ENCODE data around the gene ATP13A3.
A peak's percentile ranks its signal among the peaks of the same experiment; 100 is the strongest.

ATP13A3 gene

GRCh38 chr3:194475138-194475932 is 11.5 kb downstream of the ATP13A3 start:
- no peak for DNase-seq (ENCODE audit: low spot score)

GRCh38 chr3:194474675-194475074 is 12.1 kb downstream of the ATP13A3 start:
- no peak for DNase-seq (ENCODE audit: low spot score)

- peak; percentile 74 for DNase-seq (ENCODE audit: low spot score)
Observed at GRCh38 chr3:194472290-194472920, 14.4 kb downstream of the ATP13A3 start.

DNA sequence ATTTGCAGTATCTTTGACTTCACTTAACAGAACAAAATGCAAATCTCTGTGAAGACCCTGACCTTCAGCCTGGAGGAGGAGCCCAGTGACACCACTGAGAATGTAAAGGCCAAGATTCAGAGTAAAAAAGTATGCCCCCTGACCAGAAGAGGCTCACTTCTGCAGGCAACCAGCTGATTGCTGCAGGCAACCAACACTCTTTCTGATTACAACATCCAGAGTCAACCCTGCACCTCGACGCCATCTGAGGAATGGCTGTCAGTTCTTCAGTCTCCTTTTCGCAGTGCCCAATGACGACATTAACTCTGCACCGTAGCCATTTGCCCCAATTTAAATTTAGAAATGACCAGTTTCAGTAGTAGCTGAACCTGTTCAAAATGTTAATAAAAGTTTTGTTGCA is 14.9 kb downstream of the ATP13A3 start:
- no peak for DNase-seq (ENCODE audit: low spot score)

GRCh38 chr3:194470615-194471014 is 16.2 kb downstream of the ATP13A3 start:
- no peak for DNase-seq (ENCODE audit: low spot score)

- no peak for DNase-seq (ENCODE audit: low spot score)
Observed at GRCh38 chr3:194469977-194470376, 16.8 kb downstream of the ATP13A3 start.

DNA sequence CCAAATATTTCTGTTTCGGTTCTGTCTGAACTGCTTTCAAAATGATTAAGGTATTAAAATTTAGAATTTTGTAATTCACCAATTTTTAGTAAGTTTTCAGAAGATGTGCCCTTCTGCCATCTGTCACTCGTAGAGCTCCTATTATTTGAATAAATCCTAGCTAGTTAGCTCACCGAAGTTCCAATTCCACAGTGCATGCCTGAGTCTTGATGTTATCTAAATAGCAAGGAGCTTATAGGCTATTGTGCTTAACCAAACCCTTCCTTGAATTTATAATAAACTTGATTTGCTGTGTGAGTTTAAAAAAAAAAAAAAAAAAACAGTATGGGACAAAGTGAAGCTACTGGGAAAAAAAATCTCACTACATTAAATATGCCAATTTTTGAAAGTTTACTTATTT is 18.7 kb downstream of the ATP13A3 start:
- no peak for DNase-seq (ENCODE audit: low spot score)

DNA sequence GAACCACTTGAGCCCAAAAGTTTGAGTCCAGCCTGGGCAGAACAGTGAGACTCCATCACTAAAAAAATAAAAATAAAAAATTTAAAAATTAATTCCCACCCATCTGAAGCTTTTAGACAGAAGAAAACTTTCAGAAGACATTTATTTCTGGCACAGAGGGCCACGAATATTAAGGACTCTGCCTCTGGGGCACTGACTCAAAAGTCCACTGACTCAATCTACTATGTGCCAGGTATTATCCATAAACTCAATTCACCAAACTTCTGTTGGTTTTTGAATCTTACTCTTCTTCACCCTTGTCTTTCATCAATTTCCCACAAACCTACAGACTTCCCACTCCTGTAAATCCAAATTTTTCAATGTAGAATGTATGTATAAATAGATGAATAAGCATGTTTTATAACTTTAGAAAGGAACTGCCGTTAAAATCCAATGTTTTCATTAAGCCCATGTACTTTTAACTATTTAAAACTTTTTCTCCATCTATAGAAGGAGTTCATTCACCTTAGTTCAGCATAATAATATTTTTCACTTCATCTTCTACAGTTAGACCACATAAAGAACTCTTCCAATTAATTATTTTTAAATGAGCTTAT is 19.9 kb downstream of the ATP13A3 start:
- no peak for DNase-seq (ENCODE audit: low spot score)

GRCh38 chr3:194465920-194466570 is 20.8 kb downstream of the ATP13A3 start:
- DNase-seq (ENCODE audit: low spot score): no peak

DNA sequence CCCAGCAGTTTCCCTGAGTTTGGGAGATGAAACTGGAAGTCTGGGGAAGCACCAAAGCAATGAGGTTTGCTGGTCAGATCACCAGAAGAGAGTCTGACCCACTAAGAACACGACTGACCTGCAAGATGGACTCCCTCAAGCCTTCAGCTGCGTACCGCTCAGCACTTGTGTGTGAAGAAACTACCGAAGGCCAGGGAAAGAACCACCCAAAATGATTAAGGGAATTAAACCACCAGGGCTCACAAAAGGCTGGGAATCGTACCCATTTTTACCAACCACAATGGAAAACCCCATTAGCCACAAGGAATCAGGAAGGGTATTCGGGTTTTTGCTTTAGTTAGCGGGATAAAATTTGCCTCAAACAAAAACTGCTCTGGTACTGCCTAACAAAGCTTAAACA is 21.6 kb downstream of the ATP13A3 start:
- DNase-seq (ENCODE audit: low spot score): no peak

DNA sequence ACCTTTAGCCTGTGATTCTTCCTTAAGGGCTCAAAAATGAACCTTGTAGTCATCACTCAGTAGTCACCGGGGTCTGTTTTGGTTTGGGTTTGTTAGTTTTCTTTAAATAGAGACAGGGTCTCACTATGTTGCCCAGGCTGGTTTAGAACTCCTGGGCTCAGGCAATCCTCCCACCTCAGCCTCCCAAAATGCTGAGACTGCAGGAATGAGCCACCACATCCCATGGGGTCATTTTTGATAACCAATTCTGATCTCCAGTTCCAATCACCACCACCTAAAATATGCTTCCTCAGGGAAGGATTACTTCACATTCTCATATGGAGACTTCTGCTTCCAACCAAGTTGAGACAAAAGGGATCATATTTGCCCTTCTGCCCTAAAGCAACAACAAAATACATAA is 22.1 kb downstream of the ATP13A3 start:
- DNase-seq (ENCODE audit: low spot score): no peak

- no peak for DNase-seq (ENCODE audit: low spot score)
Observed at GRCh38 chr3:194462936-194463335, 23.9 kb downstream of the ATP13A3 start.

- DNase-seq (ENCODE audit: low spot score): no peak
Observed at GRCh38 chr3:194460566-194460965, 26.2 kb downstream of the ATP13A3 start.

DNA sequence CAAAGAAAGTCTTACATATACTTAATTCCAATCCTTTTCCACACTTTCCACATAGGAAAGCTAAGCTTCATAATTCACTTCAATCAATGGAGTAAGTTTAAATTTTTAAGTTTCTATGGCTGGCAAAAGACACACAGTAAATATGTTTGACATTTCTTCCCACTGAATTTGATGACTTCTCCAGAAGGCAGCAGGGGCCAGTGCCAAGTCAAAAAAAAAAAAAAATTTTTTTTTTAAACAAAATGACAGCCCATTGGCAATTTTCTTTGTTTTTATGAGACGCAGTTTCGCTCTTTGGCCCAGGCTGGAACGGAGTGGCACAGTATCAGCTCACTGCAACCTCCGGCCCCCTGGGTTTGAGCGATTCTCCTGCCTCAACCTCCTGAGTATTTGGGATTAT is 28.7 kb downstream of the ATP13A3 start:
- DNase-seq (ENCODE audit: low spot score): no peak

- no peak for DNase-seq (ENCODE audit: low spot score)
Observed at GRCh38 chr3:194455481-194455880, 31.3 kb downstream of the ATP13A3 start.

DNA sequence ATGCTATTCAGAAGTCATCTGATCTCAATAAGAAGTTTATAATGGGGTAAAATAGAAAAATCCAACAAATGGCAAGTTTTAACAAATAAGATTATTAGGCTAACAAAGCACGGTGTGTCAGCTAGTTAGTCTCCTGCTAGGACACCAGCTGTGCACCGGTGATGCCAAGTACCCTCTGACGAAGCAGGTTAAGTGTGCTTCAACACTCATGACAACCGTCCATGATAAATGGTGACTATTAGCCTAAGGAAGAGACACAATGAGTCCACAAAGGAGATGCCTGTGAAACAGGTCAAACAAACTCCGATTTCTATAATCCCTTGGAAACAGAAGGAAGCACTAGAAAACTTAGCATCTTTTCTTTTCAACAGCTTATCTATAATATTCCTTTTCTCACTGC is 36.5 kb downstream of the ATP13A3 start:
- DNase-seq (ENCODE audit: low spot score): no peak

- DNase-seq (ENCODE audit: low spot score): no peak
Observed at GRCh38 chr3:194449913-194450312, 36.9 kb downstream of the ATP13A3 start.

DNA sequence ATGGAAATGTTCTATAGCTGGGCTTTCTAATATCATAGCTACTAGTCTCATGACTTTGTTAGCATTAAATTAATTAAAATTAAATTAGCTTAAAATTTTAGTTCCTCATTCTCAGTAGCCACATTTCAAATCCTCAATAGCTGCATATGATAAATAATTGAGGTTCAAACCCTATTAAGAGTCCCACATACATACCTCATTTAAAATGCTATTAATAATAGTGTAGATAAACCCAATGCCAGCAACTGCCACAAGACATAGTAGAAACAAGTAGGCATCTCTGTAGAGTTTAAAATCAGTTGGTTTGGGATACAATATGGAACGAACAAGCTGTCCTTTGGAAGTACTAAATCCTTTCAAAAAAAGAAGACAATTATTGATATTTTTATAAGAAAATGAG is 39.1 kb downstream of the ATP13A3 start:
- DNase-seq (ENCODE audit: low spot score): no peak

DNA sequence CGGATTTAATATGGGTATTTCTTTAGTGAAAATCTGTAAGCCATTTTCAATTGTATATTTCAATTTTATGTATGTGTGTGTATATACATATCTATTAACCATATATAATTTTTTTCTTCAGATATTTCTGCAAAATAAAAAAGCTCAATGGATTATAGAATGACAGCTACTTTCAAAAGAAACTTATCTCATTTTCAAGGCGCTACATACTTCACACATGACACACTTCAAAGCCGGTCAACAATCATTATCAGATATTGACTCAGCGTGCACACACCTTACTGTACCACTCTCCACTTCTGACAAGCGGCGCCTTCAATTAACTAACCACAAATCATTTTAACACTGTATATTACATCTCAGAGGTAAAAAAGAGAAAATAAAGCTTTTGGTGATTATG is 39.6 kb downstream of the ATP13A3 start:
- peak; percentile 21 for DNase-seq (ENCODE audit: low spot score)

GRCh38 chr3:194446754-194447153 is 40.0 kb downstream of the ATP13A3 start:
- DNase-seq (ENCODE audit: low spot score): no peak

GRCh38 chr3:194446172-194446571 is 40.6 kb downstream of the ATP13A3 start:
- DNase-seq (ENCODE audit: low spot score): no peak

DNA sequence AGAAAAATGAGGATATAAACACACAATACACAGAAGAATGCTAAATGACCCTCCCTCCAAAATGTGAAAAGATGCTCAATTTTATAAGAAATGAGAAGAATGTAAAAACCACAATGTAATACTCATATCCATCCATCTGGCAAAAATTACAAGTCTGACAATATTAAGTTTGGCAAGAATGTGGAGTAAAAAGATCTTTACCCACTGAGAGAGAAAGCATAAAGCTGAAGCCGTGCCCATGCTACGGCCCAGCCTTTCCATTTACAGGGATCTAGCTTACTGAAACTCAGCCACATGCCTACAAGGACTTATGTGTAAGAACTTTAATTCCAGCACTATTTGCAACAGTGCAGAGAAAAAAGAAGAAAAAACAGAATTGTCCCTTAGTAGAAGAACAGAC is 42.9 kb downstream of the ATP13A3 start:
- DNase-seq (ENCODE audit: low spot score): no peak

GRCh38 chr3:194440756-194441155 is 46.0 kb downstream of the ATP13A3 start:
- DNase-seq (ENCODE audit: low spot score): no peak
